Measurements from ENCODE around the gene PDZD4. TPM values are rescaled to one million over a fixed set of nuclear protein-coding genes. Genes with fewer than 3 reads are reported as not detected.

PDZD4 gene
- total and polyA plus RNA-seq, 9 of the 15 experiments (the other 6 are each of a cell fraction or from before 2014, with no cell fraction given): 0.05 to 0.38 (median 0.07) TPM; not detected in 5

- Histone ChIP-seq H3K36me3 (ENCODE audit: control insufficient read depth, insufficient read depth, low read length) (no peaks in the 10 kb centered on the region), H3K4me3 (no peak overlapping the region), H3K4me2 (ENCODE audit: insufficient read depth, low read length) (no peak overlapping the region), H3K9me3 (replicated peaks; ENCODE audit: control insufficient read depth, insufficient read depth, low read depth, low read length) (no peaks in the 10 kb centered on the region), H3K79me2 (ENCODE audit: control insufficient read depth, insufficient read depth, low read length) (no peaks in the 10 kb centered on the region), H4K20me1 (replicated peaks; ENCODE audit: control insufficient read depth, insufficient read depth, low read length) (no peaks in the 10 kb centered on the region), H3K4me1 (replicated peaks in 1 of 2; ENCODE audit: control insufficient read depth in 2 of 2, insufficient read depth in 2 of 2, low read length in 2 of 2) (peaks cover 0 to 39% of the 10 kb centered on the region in 2 experiments; a peak in 3 of 5 replicates), H2AFZ (ENCODE audit: low read depth, low read length) (no peak overlapping the region), H3K9ac (ENCODE audit: insufficient read depth in 1 of 2, low read depth in 2 of 2, low read length in 2 of 2) (no peak overlapping the region), H3K27me3 (ENCODE audit: control insufficient read depth in 2 of 2, insufficient read depth in 2 of 2, low read length in 2 of 2) (peaks cover 21 to 61% of the 10 kb centered on the region in 2 experiments), H3K27ac (ENCODE audit: extremely low read depth, low read depth, low read length) (no peak overlapping the region), H3K9me1 (ENCODE audit: control insufficient read depth, insufficient read depth, low read length) (no peaks in the 10 kb centered on the region)
- FAIRE-seq (no peak), ATAC-seq (no peak), DNase-seq (ENCODE audit: extremely low read depth in 1 of 4, low spot score in 3 of 4) (no peak)
- ChIA-PET POLR2A (no interaction called here), CTCF (ENCODE audit: low intra/inter-chr PET ratio) (no interaction called here)
- in situ Hi-C loops (cut with MboI) (no loop called here), intact Hi-C loops (cut with micrococcal nuclease) (no loop called here)
- TF ChIP-seq WHSC1 (IDR thresholded peaks at IDR 0.05; ENCODE audit: low read length): no peak
- TF ChIP-seq E2F4 (CRISPR knock-in tag; IDR thresholded peaks at IDR 0.05; ENCODE audit: low read depth): no peak
- TF ChIP-seq ELF2 (CRISPR knock-in tag; IDR thresholded peaks at IDR 0.05): no peak
- TF ChIP-seq BHLHE40 (IDR thresholded peaks at IDR 0.05; ENCODE audit: low read length): no peak
- no peak for TF ChIP-seq ZNF778 (CRISPR knock-in tag; IDR thresholded peaks at IDR 0.05)
- TF ChIP-seq ZNF644 (tag; IDR thresholded peaks at IDR 0.05; ENCODE audit: low read depth): no peak
- TF ChIP-seq ZBTB40 (IDR thresholded peaks at IDR 0.05): no peak
- no peak for TF ChIP-seq ZBTB40 (CRISPR knock-in tag; IDR thresholded peaks at IDR 0.05)
- TF ChIP-seq ERF (CRISPR knock-in tag; IDR thresholded peaks at IDR 0.05): no peak
- no peak for TF ChIP-seq KAT8 (IDR thresholded peaks at IDR 0.05; ENCODE audit: low read depth)
- no peak for TF ChIP-seq C11orf30 (IDR thresholded peaks at IDR 0.05; ENCODE audit: low read depth)
- BruUV-seq (replicated peaks): no TSS peak
- 14% methylated on average over 9 of the region's 21 CpGs for WGBS (ENCODE audit: insufficient coverage, low coverage, missing lambda C conversion rate)
Measured at GRCh38 chrX:153861733-153862310, 31.5 kb upstream of the PDZD4 start.

Data from K562 (cell line).